PFSK-1 (cell line): Measurements from ENCODE around the gene PTCH1.

ENCODE experiments used
- POLR2AphosphoS5 ChIP-seq: IDR thresholded peaks from 2 replicates; pipeline ENCODE4 v1.6.1; 2012; ENCODE audit warnings: low read depth, mild to moderate bottlenecking, control low read depth, low read length, moderate library complexity
- SIN3A ChIP-seq: IDR thresholded peaks from 2 replicates; pipeline ENCODE4 v1.6.1; 2012; ENCODE audit warnings: mild to moderate bottlenecking, low read length, moderate library complexity, borderline replicate concordance; ENCODE audit not compliant: insufficient read depth
- TAF1 ChIP-seq: IDR thresholded peaks from 2 replicates; pipeline ENCODE4 v1.6.1; 2012; ENCODE audit warnings: low read length, control low read depth, borderline replicate concordance; ENCODE audit not compliant: insufficient read depth

DNA sequence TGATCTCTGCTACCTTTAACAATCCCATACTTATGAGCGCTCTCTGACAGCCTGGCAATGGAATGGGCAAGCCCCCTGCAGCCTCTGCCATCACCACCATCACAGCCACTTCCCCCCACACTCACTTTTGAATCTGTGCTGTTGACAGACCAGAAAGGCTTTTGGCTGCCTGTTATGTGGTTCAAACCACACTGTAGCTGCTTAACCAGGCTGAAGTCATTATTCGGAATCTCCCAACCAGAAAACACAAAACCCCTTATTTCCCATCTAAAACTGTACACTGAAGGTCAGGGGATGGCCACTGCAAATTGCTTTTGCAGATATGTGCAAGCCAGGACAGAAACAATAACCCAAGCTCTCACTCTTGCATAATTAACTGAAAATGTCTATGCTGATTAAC lies 35.8 kb downstream of the PTCH1 start:
- TF ChIP-seq POLR2AphosphoS5 (no peak), SIN3A (no peak), TAF1 (no peak)
